ENCODE results near the gene SLC4A1. TPM values are rescaled to one million over a fixed set of nuclear protein-coding genes. Genes with fewer than 3 reads are reported as not detected.

Gene SLC4A1
- polyA plus RNA-seq, 1 donor (not counting 4 experiments of a cell fraction or from before 2014, with no cell fraction given), result not detected

GRCh38 chr17:44207319-44207718 lies 60.6 kb downstream of the SLC4A1 start:
- no peak for DNase-seq (ENCODE audit: low read depth, low spot score)
- TF ChIP-seq EZH2 (IDR thresholded peaks at IDR 0.05; ENCODE audit: low read length) (no peak), CTCF (optimal IDR thresholded peaks at IDR 0.05 in 1 of 3, IDR thresholded peaks at IDR 0.05 in 1 of 3, conservative IDR thresholded peaks at IDR 0.05 in 1 of 3; ENCODE audit: extremely low read depth in 1 of 3, insufficient read depth in 2 of 3, low read length in 3 of 3) (no peak)
- dilution Hi-C loops (cut with MboI; ENCODE audit: extremely low pct_ligation_motif_present, low sequenced_read_pairs), result no loop called here

DNA sequence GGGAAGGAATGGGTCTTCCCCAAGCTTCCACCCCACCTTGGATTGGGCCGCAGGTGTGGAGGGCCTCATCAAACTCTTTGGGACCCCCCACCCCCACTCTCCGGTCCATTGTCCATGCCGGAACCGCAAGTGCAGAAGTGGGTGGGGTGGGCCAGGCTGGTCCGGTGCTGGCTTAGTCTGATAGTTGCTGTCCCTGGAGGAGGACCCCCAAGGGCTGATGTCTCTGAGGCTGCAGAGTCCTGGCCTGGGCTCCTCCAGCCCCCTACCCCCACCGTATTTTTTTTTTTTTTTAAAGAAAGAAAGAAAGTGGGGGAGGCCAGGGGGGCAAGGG lies 61.1 kb downstream of the SLC4A1 start:
- no peaks in the 10 kb centered on the region for H3K27me3 ChIP-seq (ENCODE audit: control insufficient read depth, extremely low read depth, insufficient read depth, low read length)
- no peak for TF ChIP-seq EZH2 (IDR thresholded peaks at IDR 0.05; ENCODE audit: low read length)
- TF ChIP-seq CTCF (optimal IDR thresholded peaks at IDR 0.05 in 1 of 3, IDR thresholded peaks at IDR 0.05 in 1 of 3, conservative IDR thresholded peaks at IDR 0.05 in 1 of 3; ENCODE audit: extremely low read depth in 1 of 3, insufficient read depth in 2 of 3, low read length in 3 of 3), result no peak
- no peak overlapping the region for H3K4me3 ChIP-seq (ENCODE audit: control insufficient read depth in 2 of 3, extremely low read depth in 1 of 3, insufficient read depth in 2 of 3, low read depth in 1 of 3, low read length in 3 of 3)
- peaks cover 46% of the 10 kb centered on the region for H3K4me1 ChIP-seq (ENCODE audit: control insufficient read depth, extremely low read depth, insufficient read depth, low read length)
- peaks cover 26 to 39% of the 10 kb centered on the region in 2 experiments for H3K36me3 ChIP-seq (ENCODE audit: control insufficient read depth in 2 of 2, extremely low read depth in 1 of 2, insufficient read depth in 2 of 2, low read length in 2 of 2)
- dilution Hi-C loops (cut with MboI; ENCODE audit: extremely low pct_ligation_motif_present, low sequenced_read_pairs), result no loop called here
- H3K79me2 ChIP-seq (ENCODE audit: control insufficient read depth, insufficient read depth, low read length), result peaks cover 1% of the 10 kb centered on the region
- peaks cover 2% of the 10 kb centered on the region for H4K20me1 ChIP-seq (ENCODE audit: control insufficient read depth, extremely low read depth, insufficient read depth, low read length)
- no peak for DNase-seq (ENCODE audit: low read depth, low spot score)
- no peak for FAIRE-seq
- no peak overlapping the region for H3K9ac ChIP-seq (ENCODE audit: control insufficient read depth, extremely low read depth, insufficient read depth, low read length)
- no peak overlapping the region for H3K4me2 ChIP-seq (ENCODE audit: control insufficient read depth, extremely low read depth, insufficient read depth, low read depth, low read length)
- no peak overlapping the region for H3K27ac ChIP-seq (ENCODE audit: control insufficient read depth, insufficient read depth, low read length)
- no peak overlapping the region for H2AFZ ChIP-seq (ENCODE audit: control insufficient read depth, low read length)
- H3K9me1 ChIP-seq (ENCODE audit: control insufficient read depth, extremely low read depth, insufficient read depth, low read length), result peaks cover 5% of the 10 kb centered on the region
- H3K9me3 ChIP-seq (ENCODE audit: control insufficient read depth, low read depth, low read length), result no peaks in the 10 kb centered on the region

More at GRCh38 chr17:44207319-44207718, 60.6 kb downstream of the SLC4A1 start:
- Histone ChIP-seq H2AFZ (ENCODE audit: control insufficient read depth, low read length) (no peak overlapping the region), H3K4me2 (ENCODE audit: control insufficient read depth, extremely low read depth, insufficient read depth, low read depth, low read length) (no peak overlapping the region), H3K9me3 (ENCODE audit: control insufficient read depth, low read depth, low read length) (no peaks in the 10 kb centered on the region), H3K4me3 (ENCODE audit: control insufficient read depth in 2 of 3, extremely low read depth in 1 of 3, insufficient read depth in 2 of 3, low read depth in 1 of 3, low read length in 3 of 3) (no peak overlapping the region), H3K9ac (ENCODE audit: control insufficient read depth, extremely low read depth, insufficient read depth, low read length) (no peak overlapping the region), H3K4me1 (ENCODE audit: control insufficient read depth, extremely low read depth, insufficient read depth, low read length) (peaks cover 46% of the 10 kb centered on the region), H3K36me3 (ENCODE audit: control insufficient read depth in 2 of 2, extremely low read depth in 1 of 2, insufficient read depth in 2 of 2, low read length in 2 of 2) (peaks cover 26 to 40% of the 10 kb centered on the region in 2 experiments), H3K9me1 (ENCODE audit: control insufficient read depth, extremely low read depth, insufficient read depth, low read length) (peaks cover 5% of the 10 kb centered on the region), H4K20me1 (ENCODE audit: control insufficient read depth, extremely low read depth, insufficient read depth, low read length) (peaks cover 2% of the 10 kb centered on the region), H3K27ac (ENCODE audit: control insufficient read depth, insufficient read depth, low read length) (no peak overlapping the region), H3K27me3 (ENCODE audit: control insufficient read depth, extremely low read depth, insufficient read depth, low read length) (no peaks in the 10 kb centered on the region), H3K79me2 (ENCODE audit: control insufficient read depth, insufficient read depth, low read length) (no peaks in the 10 kb centered on the region)
- FAIRE-seq, result no peak

Data from keratinocyte (primary cell).